Spleen (tissue), 11 donors: ENCODE results near the gene RNFT2. TPM values are rescaled to one million over a fixed set of nuclear protein-coding genes. Genes with fewer than 3 reads are reported as not detected.

Experiments used
- DNase-seq: peaks from one replicate; pipeline ENCODE4 v3.0.0-alpha.2; 2020
- H3K27ac ChIP-seq, 8 donors: fragments of 200-600 bp; sonication (generic) in 7 of 8; 1 replicate in 4 of 8; 2 replicates in 4 of 8; pipeline versions ENCODE4 v1.5.0 to v1.8.0; 2016 to 2021; ENCODE audit warnings: inconsistent platforms in 4 of 8, mild to moderate bottlenecking in 4 of 8, moderate library complexity in 1 of 8
- H3K27me3 ChIP-seq, 7 donors: fragments of 200-600 bp; sonication (generic) in 6 of 7; replicated peaks in 1 of 7; 1 replicate in 4 of 7; 2 replicates in 3 of 7; pipeline versions ENCODE4 v1.5.0 to v1.8.0; 2016 to 2021; ENCODE audit warnings: inconsistent platforms in 3 of 7, mild to moderate bottlenecking in 1 of 7
- H3K36me3 ChIP-seq, 6 donors: fragments of 200-600 bp; sonication (generic) in 5 of 6; 1 replicate in 4 of 6; 2 replicates in 2 of 6; pipeline versions ENCODE4 v1.5.0 to v1.8.0; 2016 to 2021; ENCODE audit warnings: inconsistent platforms in 2 of 6
- H3K4me1 ChIP-seq, 6 donors: fragments of 200-600 bp; sonication (generic) in 5 of 6; 1 replicate in 3 of 6; 2 replicates in 3 of 6; pipeline versions ENCODE4 v1.5.0 to v1.8.0; 2016 to 2021; ENCODE audit warnings: inconsistent platforms in 3 of 6
- H3K4me3 ChIP-seq, 8 donors: fragments of 200-600 bp; sonication (generic) in 7 of 8; 1 replicate in 4 of 8; 2 replicates in 4 of 8; pipeline versions ENCODE4 v1.5.0 to v1.8.0; 2016 to 2021; ENCODE audit warnings: inconsistent platforms in 4 of 8, mild to moderate bottlenecking in 4 of 8, moderate library complexity in 2 of 8
- H3K9me3 ChIP-seq, 8 donors: fragments of 200-600 bp; sonication (generic) in 7 of 8; 1 replicate in 4 of 8; 2 replicates in 4 of 8; pipeline versions ENCODE4 v1.5.0 to v1.8.0; 2016 to 2021; ENCODE audit warnings: inconsistent platforms in 4 of 8
- POLR2A ChIP-seq, 3 donors: fragments of 450-650 bp; IDR thresholded peaks; one replicate each; pipeline ENCODE4 v1.5.1; 2017; ENCODE audit warnings: antibody characterized with exemption in 3 of 3, mild to moderate bottlenecking in 1 of 3
- POLR2AphosphoS5 ChIP-seq, 3 donors: sonication (generic); formaldehyde crosslinking; IDR thresholded peaks; one replicate each; pipeline ENCODE4 v1.5.1; 2017; ENCODE audit warnings: antibody characterized with exemption in 3 of 3
- WGBS, 5 donors: extraction: QIAGEN DNeasy Blood & Tissue Kit in 3 of 5; methylation state at CpG; one replicate each; pipeline versions ENCODE4 v1.1.5 to v1.1.7; 2013 to 2018; 5-methylcytosine and 5-hydroxymethylcytosine counted together
- intact Hi-C: fragments of 100-400 bp; cut with DNase I; formaldehyde crosslinking; loops from one replicate; pipeline ENCODE4 v1.15.0; 2023; ENCODE audit warnings: low total_unique reads
- polyA plus RNA-seq, 3 donors: library from polyadenylated mRNA; stranded (reverse); fragments of 200-250 nt; gene quantifications; one replicate each; pipeline ENCODE4 v1.2.1, GENCODE V29; 2013
- total RNA-seq, 7 donors: library from RNA; depleted of rRNA in 3 of 7; stranded (reverse); fragments of >200 nt in 3 of 7; fragmentation: NEBNext Ultra II Directional in 4 of 7; extraction: Animal tissue kit (Norgen Biotek cat#: 25700) in 4 of 7; gene quantifications; one replicate each; pipeline versions ENCODE4 v1.1.0 to v1.2.1, GENCODE V29; 2016 to 2021
- TF ChIP-seq, protein P1 (sequence below), 11 experiments: fragments of 200-600 bp in 7 of 11; fragments of 450-650 bp in 4 of 11; sonication (generic) in 4 of 11; IDR thresholded peaks in 8 of 11; conservative IDR thresholded peaks in 3 of 11; 1 replicate in 7 of 11; 2 replicates in 4 of 11; pipeline versions ENCODE4 v1.4.0 to v1.8.0; 2016 to 2021; ENCODE audit warnings: antibody characterized with exemption in 11 of 11, inconsistent platforms in 4 of 11, mild to moderate bottlenecking in 1 of 11
- donor health status: healthy with polysubstance abuse.
- donor health status: DM: no; HTN: no; CAD: no; lungs with moderate emphysema.
- donor health status: DM: no; HTN: no; CAD: no.
- donor health status: Bipolar disorder and iron deficiency.
- donor health status: healthy.
- donor health status: DM: no; HTN: no; CAD: no.
- donor health status: DM: yes; HTN: yes; CAD: no.

The RNFT2 gene
- total and polyA plus RNA-seq, 10 donors, result 1.9 to 6.0 (median 3.8) TPM

DNA sequence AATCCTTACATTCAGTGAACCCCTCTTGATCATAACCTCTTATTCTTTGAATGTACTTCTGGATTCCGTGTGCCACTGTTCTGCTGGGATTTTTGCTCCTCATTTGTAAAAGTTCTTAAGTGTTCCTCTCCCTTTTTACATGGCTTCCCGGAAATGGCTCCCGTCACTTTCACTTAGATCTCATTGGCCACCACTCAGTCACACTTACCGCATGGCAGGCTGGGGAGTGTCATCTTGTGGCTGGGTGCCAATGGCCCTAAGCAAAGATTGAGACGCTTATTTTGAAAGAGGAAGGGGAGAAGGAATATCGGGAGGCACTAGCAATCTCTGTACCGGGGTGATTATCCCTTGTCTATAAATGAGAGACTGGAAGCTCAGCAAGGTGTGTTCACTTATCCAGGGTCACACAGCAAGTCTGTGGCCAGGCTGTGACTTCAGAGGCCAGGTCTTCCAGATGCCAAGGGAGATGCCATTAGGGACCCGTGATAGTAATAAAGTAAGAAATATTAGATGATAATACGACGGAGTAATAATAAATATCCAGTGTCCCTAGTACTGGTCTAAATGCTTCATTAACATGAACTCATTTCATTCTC is 68.8 kb downstream of the RNFT2 start:
- Histone ChIP-seq H3K4me3 (no peak overlapping the region), H3K27ac (no peak overlapping the region), H3K9me3 (no peaks in the 10 kb centered on the region), H3K4me1 (peaks cover 0 to 9% (median 0%) of the 10 kb centered on the region in 6 donors), H3K36me3 (no peaks in the 10 kb centered on the region), H3K27me3 (no peaks in the 10 kb centered on the region)
- TF ChIP-seq, protein P1, sequence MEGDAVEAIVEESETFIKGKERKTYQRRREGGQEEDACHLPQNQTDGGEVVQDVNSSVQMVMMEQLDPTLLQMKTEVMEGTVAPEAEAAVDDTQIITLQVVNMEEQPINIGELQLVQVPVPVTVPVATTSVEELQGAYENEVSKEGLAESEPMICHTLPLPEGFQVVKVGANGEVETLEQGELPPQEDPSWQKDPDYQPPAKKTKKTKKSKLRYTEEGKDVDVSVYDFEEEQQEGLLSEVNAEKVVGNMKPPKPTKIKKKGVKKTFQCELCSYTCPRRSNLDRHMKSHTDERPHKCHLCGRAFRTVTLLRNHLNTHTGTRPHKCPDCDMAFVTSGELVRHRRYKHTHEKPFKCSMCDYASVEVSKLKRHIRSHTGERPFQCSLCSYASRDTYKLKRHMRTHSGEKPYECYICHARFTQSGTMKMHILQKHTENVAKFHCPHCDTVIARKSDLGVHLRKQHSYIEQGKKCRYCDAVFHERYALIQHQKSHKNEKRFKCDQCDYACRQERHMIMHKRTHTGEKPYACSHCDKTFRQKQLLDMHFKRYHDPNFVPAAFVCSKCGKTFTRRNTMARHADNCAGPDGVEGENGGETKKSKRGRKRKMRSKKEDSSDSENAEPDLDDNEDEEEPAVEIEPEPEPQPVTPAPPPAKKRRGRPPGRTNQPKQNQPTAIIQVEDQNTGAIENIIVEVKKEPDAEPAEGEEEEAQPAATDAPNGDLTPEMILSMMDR (IDR thresholded peaks at IDR 0.05 in 8 of 11, conservative IDR thresholded peaks at IDR 0.05 in 3 of 11), result no peak
- no peak for TF ChIP-seq POLR2AphosphoS5 (IDR thresholded peaks at IDR 0.05)
- WGBS, 5 donors, result 72 to 85% (median 80%) methylated on average over 10 of the region's 10 CpGs
- intact Hi-C loops, result no loop called here
- peak; percentile 43 for DNase-seq

DNA sequence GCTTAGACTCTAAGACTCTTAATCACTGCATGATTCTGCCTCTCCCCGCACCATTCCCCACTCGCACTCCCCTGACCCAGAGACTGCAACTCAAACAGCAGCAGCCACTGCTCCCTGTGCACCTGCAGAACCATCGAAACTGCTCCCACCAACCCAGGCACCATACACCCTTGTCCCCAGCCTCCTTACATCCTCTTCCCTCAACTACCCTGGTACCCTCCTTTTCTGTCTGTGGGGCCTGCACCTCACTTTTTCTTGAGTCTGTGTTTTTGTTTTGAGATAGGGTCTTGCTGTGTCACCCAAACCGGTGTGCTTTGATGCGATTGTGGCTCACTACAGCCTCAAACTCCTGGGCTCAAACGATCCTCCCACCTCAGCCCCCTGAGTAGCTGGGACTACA is 69.4 kb downstream of the RNFT2 start:
- WGBS, 5 donors, result 78 to 90% (median 87%) methylated on average over 6 of the region's 6 CpGs
- no peak overlapping the region for H3K27ac ChIP-seq
- peaks cover 0 to 9% (median 0%) of the 10 kb centered on the region in 6 donors for H3K4me1 ChIP-seq
- intact Hi-C loops, result no loop called here
- no peak overlapping the region for H3K4me3 ChIP-seq
- H3K9me3 ChIP-seq, result no peaks in the 10 kb centered on the region
- no peaks in the 10 kb centered on the region for H3K27me3 ChIP-seq
- TF ChIP-seq, protein P1 (IDR thresholded peaks at IDR 0.05 in 8 of 11, conservative IDR thresholded peaks at IDR 0.05 in 3 of 11), result no peak
- no peak for TF ChIP-seq POLR2AphosphoS5 (IDR thresholded peaks at IDR 0.05)
- no peak for TF ChIP-seq POLR2A (IDR thresholded peaks at IDR 0.05)
- H3K36me3 ChIP-seq, result no peaks in the 10 kb centered on the region
- peak; percentile 38 for DNase-seq

DNA sequence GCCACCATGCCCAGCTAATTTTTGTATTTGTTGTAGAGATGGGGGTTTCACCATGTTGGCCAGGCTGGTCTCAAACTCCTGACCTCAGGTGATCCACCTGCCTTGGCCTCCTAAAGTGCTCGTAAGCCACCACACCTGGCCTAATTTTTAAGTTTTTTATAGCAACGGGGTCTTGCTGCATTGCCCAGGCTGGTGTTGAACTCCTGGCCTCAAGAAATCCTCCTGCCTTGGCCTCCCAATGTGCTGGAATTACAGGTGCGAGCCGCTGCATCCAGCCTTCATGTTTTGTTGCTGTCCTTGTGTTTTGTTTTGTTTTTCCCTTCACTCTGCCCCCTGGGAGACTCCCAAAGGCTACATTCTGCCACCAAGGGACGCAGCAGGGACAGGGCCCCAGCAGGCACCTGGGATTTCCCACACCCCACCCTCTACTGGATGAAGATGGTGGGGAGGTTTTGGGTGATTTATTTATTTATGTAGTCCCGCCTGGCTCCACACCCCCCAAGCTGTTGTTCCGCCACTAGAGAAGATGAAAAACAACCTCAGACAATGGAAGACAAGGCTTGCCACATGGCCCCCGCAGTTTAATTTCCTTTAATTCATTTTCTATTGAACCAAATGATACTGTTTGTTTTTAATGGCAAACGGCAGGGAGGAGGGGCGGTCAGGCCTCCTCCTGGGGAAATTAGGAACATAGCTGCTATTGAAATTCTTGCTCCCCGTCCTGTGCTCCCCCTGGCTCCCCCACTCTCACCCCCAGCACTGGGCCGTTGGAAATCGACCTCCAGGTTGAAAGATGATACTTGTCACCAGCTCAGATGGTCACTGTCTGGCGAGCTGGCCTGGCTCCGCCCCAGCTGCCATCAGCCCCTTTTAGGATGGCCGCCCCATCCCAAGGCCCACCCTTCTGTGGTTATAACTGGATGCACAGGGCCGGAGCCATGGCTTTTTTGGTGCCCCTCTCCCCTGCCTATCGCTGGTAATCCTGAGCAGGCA is 70.3 kb downstream of the RNFT2 start:
- no peak overlapping the region for H3K4me3 ChIP-seq
- no peak overlapping the region for H3K27ac ChIP-seq
- WGBS, 5 donors, result 81 to 87% (median 87%) methylated on average over 18 of the region's 18 CpGs
- no peak for TF ChIP-seq POLR2AphosphoS5 (IDR thresholded peaks at IDR 0.05)
- TF ChIP-seq POLR2A (IDR thresholded peaks at IDR 0.05), result no peak
- TF ChIP-seq, protein P1 (IDR thresholded peaks at IDR 0.05 in 8 of 11, conservative IDR thresholded peaks at IDR 0.05 in 3 of 11), result no peak
- H3K4me1 ChIP-seq, result peaks cover 0 to 9% (median 0%) of the 10 kb centered on the region in 6 donors
- peak; percentile 52 for DNase-seq
- no peaks in the 10 kb centered on the region for H3K27me3 ChIP-seq
- no peaks in the 10 kb centered on the region for H3K9me3 ChIP-seq
- intact Hi-C loops, result no loop called here
- no peaks in the 10 kb centered on the region for H3K36me3 ChIP-seq

DNA sequence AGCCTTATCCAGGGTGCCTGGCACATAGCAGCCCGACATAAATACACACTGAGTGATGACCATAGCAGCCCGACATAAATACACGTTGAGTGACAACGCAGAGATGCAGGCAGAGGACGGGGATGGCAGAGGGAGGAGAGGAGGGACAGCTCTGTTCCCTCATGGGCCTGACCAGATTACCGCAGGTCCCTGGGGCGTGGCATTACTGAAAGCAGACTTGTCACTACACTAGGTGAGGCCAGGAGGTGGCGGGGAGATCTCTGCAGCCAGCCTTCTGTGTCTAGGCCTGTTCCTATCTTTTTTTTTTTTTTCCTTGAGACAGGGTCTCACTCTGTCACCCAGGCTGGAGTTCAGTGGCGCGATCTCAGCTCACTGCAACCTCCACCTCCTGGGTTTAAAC is 74.1 kb downstream of the RNFT2 start:
- TF ChIP-seq, protein P1 (IDR thresholded peaks at IDR 0.05 in 8 of 11, conservative IDR thresholded peaks at IDR 0.05 in 3 of 11), result no peak
- TF ChIP-seq POLR2AphosphoS5 (IDR thresholded peaks at IDR 0.05) (no peak), POLR2A (IDR thresholded peaks at IDR 0.05) (no peak)
- 87 to 92% (median 90%) methylated on average over 10 of the region's 10 CpGs for WGBS, 5 donors
- intact Hi-C loops, result no loop called here
- no peak overlapping the region for H3K27ac ChIP-seq
- H3K36me3 ChIP-seq, result no peaks in the 10 kb centered on the region
- no peak overlapping the region for H3K4me3 ChIP-seq
- DNase-seq, result peak; percentile 59
- no peaks in the 10 kb centered on the region for H3K27me3 ChIP-seq
- H3K4me1 ChIP-seq, result no peaks in the 10 kb centered on the region
- no peaks in the 10 kb centered on the region for H3K9me3 ChIP-seq
